Glomerular visceral epithelial cell (primary cell): Measurements from ENCODE around the gene AUNIP.
"Not testable (repeated sequence)": the region's sequence is repeated elsewhere in the genome, so short reads cannot be mapped to it uniquely, and the experiment has no call there.

ENCODE experiments used
- DNase-seq: peaks from one replicate; pipeline ENCODE4 v3.0.0-alpha.2; 2016; ENCODE audit errors: extremely low spot score

The AUNIP gene

GRCh38 chr1:25866288-25866687 is 7.0 kb upstream of the AUNIP start:
- no peak for DNase-seq

- DNase-seq, result no peak
Measured at GRCh38 chr1:25864434-25864833, 5.2 kb upstream of the AUNIP start.

- no peak for DNase-seq
Measured at GRCh38 chr1:25863486-25864262, 4.4 kb upstream of the AUNIP start.

GRCh38 chr1:25862785-25863485 is 3.7 kb upstream of the AUNIP start:
- DNase-seq, result no peak

GRCh38 chr1:25861316-25862286 is 2.3 kb upstream of the AUNIP start:
- DNase-seq, result no peak

- DNase-seq, result no peak
Measured at GRCh38 chr1:25858494-25858893, 763 bp downstream of the AUNIP start.

- no peak for DNase-seq
Measured at GRCh38 chr1:25856856-25857255, 2.4 kb downstream of the AUNIP start.

- DNase-seq, result no peak
Measured at GRCh38 chr1:25854554-25854953, 4.7 kb downstream of the AUNIP start.

- no peak for DNase-seq
Measured at GRCh38 chr1:25848531-25848930, 10.7 kb downstream of the AUNIP start.

GRCh38 chr1:25847929-25848328 is 11.3 kb downstream of the AUNIP start:
- no peak for DNase-seq

GRCh38 chr1:25845664-25846063 is 13.6 kb downstream of the AUNIP start:
- DNase-seq, result no peak

GRCh38 chr1:25844536-25845337 is 14.5 kb downstream of the AUNIP start:
- DNase-seq, result peak; percentile 62

- no peak for DNase-seq
Measured at GRCh38 chr1:25843483-25843882, 15.8 kb downstream of the AUNIP start.

GRCh38 chr1:25839808-25840207 is 19.4 kb downstream of the AUNIP start:
- not testable (repeated sequence) for DNase-seq

GRCh38 chr1:25837262-25837875 is 21.9 kb downstream of the AUNIP start:
- DNase-seq, result peak; percentile 21

- no peak for DNase-seq
Measured at GRCh38 chr1:25836695-25837094, 22.6 kb downstream of the AUNIP start.

- no peak for DNase-seq
Measured at GRCh38 chr1:25834894-25835293, 24.4 kb downstream of the AUNIP start.

- DNase-seq, result no peak
Measured at GRCh38 chr1:25833158-25833557, 26.1 kb downstream of the AUNIP start.

- DNase-seq, result no peak
Measured at GRCh38 chr1:25832336-25833037, 26.8 kb downstream of the AUNIP start.

GRCh38 chr1:25831569-25832196 is 27.6 kb downstream of the AUNIP start:
- DNase-seq, result no peak
